H1 (cell line): Measurements from ENCODE around the gene PHC2. TPM values are rescaled to one million over a fixed set of nuclear protein-coding genes. Genes with fewer than 3 reads are reported as not detected.

Source experiments
- CTBP2 ChIP-seq: IDR thresholded peaks from 2 replicates; pipeline ENCODE4 v1.7.0; 2011; ENCODE audit warnings: borderline replicate concordance, mild to moderate bottlenecking, moderate library complexity, mixed read lengths, low read length; ENCODE audit not compliant: insufficient read depth, insufficient read length
- polyA plus RNA-seq, 7 experiments: library from polyadenylated mRNA; depleted of rRNA in 3 of 7; stranded (reverse) in 5 of 7; unstranded in 2 of 7; fragments of >200 nt in 5 of 7; fragments of 200-250 nt in 2 of 7; gene quantifications; 1 replicate in 5 of 7; 2 replicates in 1 of 7; 4 replicates in 1 of 7; pipeline versions ENCODE4 v1.2.1 to v1.2.3, GENCODE V29; 2011 to 2013; ENCODE audit warnings: missing spikeins in 2 of 7, mixed read lengths in 2 of 7
- total RNA-seq: library from RNA; stranded (reverse); fragmentation: NEBNext Ultra II Directional; extraction: Animal tissue kit (Norgen Biotek cat#: 25700); gene quantifications from 2 replicates; pipeline ENCODE4 v1.2.1, GENCODE V29; 2021

PHC2 gene
- total and polyA plus RNA-seq, 2 of the 8 experiments (the other 6 are each of a cell fraction or from before 2014, with no cell fraction given): 5.6 to 14.2 TPM

- no peak for TF ChIP-seq CTBP2
Observed at GRCh38 chr1:33322870-33323585, 107.9 kb downstream of the PHC2 start (continued).
